GM21528 (cell line): ENCODE data around the gene CCDC149.

Experiments used
- ATAC-seq: cut with Tn5 transposase; IDR thresholded peaks from one replicate; pipeline ENCODE4 v1.9.1; 2021; ENCODE audit warnings: mild to moderate bottlenecking, moderate library complexity; ENCODE audit not compliant: unreplicated experiment, low FRiP score

CCDC149 gene

DNA sequence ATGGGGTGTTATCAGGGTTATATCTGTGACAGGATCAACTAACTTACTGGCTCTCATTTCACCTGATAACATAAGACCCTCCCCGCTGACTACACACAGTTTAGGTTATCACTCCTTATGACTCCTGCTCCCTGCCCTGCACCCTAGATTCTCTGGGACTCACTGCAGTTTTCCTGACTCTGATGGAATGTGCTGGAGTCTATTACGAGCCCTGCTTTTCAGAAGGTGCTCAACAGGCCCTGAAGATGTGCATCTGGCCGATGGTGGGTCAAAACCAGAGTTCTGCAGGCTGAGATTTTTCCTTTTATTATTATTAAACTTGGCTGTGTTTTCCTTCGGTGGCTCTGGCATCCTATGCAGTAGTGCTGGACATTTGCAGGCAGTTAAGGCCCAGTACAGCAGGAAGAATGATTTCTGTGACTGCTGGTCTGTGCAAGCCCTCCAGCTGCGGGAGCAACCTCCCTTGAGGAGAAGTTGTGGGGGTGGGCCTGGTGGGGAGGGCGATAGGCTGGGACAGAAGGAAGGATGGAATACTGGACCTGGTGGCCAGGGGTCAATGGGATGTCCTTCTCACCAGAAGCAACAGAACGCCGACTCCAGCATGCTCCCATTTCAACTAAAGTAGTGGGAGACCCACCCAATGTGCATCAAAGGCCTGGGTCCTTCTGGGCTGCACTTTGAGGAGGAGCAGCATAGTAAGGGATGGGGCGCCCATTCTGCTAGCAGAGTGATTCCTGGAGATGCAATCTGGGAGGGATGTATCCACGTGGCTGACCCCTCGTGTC, 106.4 kb downstream of the CCDC149 start:
- no peak for ATAC-seq

DNA sequence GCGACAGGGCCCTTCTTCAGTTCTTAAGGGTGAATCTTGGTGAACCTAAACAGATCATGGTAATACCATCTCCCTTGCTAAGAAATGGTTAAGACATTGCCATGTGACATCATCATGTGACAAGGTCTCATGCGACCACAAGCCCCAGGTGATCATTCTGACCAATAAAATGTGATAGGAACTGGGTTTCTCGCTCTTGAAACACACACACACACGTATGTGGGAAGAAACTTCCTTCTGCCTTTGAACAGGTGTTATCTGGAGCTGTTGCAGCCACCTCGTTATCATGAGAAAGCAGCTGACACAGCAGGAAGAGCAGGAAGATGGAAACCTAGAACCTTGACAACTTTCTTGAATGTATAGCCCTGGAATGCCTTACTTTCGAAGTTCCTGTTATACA, 107.3 kb downstream of the CCDC149 start:
- no peak for ATAC-seq

DNA sequence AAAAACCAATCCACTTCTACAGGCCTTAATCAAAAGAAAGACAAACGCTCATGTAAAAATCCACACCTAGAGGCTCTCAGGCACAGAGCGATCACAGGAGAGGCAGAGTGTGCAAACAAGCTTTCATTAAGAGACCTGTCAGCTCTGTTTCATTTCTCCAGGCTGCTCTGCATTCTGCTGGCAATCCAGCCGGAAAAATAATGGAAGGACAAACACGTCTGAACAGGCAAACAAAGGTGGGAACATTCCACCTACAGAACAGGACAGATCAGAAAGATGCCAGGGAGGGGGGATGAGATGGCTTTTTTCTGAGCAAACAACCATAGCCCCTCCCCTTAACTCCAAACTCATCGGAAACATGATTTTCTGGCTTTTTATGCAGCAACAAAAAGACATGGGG, 107.8 kb downstream of the CCDC149 start:
- no peak for ATAC-seq

DNA sequence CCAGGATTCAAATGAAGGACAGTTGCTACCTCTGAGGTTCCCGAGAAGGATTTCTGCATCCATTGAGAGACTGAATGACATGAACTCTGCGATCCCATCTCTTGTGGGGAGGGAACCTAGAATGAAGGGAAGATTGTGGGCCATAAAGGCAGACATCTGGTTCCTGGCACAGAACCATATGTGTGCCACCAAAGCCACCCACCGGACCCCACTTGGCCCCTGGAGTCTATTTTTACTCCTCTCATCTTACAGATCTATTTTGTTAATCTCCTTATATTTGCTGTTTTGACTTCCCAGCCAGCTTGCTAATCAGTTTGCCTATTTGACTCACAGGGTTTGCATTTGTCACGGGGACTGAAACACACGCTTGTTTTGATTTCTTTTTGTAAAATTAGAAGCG, 110.2 kb downstream of the CCDC149 start:
- no peak for ATAC-seq

DNA sequence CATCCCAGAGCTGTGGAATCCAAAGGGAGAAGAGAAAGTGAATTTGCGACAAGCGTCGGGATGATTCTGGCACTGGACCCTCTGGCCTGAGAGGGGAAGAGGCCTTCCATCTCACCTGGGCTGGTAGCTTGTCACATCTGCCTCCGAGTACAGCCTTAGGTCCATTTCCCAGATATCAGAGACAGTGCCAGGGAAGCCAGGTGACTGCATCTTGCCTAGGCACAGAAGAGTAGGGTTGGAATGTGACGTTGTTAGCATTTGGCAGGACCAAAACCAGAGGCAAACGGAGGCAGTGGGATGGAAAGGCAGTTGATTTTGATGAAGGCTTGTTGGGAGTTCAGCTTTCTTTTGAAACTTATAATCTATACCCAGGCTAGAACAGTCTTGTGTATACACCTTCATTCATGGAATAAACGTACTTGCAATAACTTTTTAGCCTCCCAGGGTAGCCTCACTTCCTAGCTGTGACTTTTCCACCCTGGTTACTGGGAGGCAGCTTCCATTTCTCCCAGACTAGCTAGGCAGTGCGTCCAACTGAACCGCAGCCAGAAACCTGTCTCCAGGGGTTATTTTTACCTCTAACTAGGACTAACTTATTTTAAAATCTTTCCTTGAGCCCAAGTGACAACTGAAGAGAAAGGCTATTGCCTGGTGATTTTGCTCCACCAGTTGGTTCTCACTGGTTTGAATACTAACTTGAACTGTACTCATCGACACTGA, 111.5 kb downstream of the CCDC149 start:
- ATAC-seq = no peak

DNA sequence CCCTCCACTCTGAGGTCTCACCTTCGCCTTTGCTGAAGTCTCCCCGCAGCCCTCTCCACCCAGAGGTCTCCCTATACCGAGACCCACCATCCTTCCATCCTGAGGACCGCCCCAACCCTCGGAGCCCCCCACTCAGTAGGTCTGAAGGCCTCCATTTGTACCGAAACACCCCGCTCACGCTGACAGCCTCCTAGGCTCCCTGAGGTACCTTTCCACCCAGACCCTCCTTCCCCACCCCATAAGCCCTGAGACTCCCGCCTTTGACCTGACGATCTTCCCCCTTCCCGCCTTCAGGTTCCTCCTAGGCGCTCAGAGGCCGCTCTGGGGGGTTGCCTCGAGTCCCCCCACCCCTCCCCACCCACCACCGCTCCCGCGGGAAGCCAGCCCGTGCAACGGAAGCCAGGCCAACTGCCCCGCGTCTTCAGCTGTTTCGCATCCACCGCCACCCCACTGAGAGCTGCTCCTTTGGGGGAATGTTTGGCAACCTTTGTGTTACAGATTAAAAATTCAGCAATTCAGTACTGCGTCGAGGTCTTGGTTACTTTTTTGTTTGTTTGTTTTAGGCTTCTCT, 112.4 kb downstream of the CCDC149 start:
- ATAC-seq = no peak

DNA sequence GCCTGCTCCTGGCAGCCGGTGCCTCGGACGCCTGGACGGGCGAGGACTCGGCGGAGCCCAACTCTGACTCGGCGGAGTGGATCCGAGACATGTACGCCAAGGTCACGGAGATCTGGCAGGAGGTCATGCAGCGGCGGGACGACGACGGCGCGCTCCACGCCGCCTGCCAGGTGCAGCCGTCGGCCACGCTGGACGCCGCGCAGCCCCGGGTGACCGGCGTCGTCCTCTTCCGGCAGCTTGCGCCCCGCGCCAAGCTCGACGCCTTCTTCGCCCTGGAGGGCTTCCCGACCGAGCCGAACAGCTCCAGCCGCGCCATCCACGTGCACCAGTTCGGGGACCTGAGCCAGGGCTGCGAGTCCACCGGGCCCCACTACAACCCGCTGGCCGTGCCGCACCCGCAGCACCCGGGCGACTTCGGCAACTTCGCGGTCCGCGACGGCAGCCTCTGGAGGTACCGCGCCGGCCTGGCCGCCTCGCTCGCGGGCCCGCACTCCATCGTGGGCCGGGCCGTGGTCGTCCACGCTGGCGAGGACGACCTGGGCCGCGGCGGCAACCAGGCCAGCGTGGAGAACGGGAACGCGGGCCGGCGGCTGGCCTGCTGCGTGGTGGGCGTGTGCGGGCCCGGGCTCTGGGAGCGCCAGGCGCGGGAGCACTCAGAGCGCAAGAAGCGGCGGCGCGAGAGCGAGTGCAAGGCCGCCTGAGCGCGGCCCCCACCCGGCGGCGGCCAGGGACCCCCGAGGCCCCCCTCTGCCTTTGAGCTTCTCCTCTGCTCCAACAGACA, 113.1 kb downstream of the CCDC149 start:
- no peak for ATAC-seq

DNA sequence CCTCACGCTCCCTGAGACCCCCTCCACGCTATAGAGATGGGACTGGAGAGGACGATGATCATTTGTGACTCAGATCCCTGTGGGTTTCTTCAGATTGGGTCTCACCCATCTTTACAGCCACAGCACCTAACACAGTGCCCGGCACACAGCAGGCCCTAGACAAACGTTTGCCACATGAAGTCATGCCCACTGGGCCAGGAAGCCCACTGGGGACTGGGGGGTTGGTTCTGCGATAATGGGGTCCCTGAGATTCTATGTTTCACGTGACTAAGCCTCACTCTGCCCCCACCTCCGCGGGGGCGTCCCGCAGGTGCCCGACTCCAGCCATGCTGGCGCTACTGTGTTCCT, 113.7 kb downstream of the CCDC149 start:
- ATAC-seq = no peak

DNA sequence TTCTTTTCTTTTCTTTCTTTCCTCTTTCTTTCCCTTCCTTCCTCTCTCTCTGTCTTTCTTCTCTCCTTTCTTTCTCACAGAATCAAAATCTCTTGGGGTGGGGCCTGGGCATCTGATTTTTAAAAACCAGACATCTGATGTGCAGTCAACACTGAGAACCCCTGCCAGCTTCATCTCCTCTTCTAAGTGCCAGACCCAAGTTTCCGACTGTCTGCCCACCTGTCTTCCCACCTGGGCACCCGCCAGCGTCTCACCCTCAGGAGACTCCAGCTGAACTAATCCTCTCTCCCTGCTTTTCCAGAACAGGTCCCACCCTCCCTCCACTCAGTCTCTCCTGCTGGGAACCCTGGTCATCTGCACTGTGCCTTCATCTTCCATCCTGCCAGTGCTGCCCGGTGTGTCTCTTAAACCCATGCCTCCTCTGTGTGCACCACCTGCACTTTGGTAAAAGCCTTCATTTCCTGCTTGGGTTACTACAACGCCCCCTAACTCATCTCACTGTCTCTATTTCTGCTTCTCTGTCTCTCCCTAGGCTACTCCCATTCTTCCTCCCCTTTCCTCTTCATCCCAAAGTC, 114.7 kb downstream of the CCDC149 start:
- no peak for ATAC-seq

DNA sequence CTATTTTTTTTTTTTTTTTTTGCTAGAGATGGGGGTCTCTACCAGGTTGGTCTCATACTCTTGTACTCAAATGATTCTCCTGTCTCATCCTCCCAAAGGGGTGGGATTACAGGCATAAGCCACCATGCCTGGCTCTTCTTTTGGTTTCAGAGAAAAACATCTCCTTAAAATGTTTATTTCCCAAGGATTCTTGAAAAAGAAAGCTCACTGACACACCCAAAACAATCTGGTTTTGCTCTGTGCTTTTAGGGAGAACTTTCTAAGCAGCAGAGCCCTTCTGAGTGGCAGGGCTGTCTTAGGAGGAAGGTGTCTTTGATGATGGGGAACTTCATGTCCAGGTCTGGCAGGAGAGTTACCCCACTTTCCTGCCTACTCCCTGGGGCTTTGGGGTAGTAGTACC, 116.2 kb downstream of the CCDC149 start:
- ATAC-seq = no peak

DNA sequence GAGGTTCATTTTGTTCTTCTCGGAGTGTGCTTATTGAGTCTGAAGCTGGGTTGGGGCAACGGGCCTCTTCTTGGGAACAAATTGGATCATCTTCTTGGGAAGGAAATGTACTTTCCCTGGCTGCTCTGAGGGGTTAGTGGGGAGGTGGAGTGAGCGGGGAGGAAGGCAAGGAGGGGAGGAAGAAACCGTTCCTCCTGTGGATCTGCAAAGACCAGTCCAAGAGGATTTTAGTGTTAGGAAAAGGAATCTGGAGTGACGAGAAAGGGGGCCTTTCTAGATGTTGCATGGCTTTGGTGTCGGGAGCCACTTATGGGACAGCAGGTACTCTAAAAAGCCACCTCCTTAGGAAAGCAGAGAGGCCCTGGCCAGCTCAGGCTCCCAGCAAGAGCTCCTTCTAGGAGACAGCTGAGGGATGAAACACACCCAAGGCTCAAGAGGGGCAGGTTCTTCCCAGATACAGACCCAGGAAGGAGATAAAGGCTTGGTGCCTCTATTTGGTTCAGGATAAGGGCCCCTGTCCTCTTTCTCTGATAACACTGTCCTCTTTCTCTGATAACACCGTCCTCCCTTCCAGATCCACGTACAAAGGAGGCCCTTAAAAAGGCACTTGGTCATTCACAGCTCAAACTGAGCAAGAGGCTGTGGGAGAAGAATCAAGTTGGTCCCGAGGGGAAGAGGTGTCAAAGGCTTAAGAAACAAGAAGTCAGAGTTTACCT, 117.0 kb downstream of the CCDC149 start:
- ATAC-seq = no peak

DNA sequence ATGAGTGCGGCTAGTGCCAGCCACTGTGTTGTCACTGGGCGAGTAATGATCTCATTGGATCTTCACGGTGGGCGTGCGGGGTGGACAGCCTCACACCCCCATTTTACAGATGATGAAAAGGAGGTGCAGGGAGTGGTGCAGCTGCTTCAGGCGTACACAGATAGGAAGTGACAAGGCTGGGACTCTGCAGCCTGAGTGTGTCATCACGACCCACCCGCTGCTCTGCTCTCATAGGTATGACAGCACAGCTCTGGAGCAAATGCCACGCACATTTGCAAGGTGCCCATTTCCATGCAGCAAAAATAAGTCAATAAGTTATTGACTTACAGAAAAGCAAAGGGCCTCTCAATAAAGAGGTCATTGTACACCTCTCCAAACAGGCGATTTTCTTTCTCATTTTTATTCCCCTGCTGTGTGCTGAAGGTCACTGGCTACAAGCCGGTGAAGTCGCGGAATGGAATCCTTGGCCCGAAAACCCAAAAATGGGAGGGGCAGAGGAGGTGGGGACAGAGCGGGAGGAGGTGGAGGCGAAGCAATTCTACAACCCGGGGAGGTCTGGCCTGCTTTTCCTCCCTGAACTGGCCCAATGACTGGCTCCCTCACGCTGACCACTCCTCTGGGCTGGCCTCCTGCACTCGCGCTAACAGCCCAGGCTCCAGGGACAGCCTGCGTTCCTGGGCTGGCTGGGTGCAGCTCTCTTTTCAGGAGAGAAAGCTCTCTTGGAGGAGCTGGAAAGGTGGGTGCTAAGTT, 117.8 kb downstream of the CCDC149 start, which contains the start of gene SOD3:
Gene SOD3, plus strand, starts transcription at position 658 of the 750 bp plus-strand sequence. CDS start 3,949 bp downstream, outside the sequence.
- no peak for ATAC-seq

DNA sequence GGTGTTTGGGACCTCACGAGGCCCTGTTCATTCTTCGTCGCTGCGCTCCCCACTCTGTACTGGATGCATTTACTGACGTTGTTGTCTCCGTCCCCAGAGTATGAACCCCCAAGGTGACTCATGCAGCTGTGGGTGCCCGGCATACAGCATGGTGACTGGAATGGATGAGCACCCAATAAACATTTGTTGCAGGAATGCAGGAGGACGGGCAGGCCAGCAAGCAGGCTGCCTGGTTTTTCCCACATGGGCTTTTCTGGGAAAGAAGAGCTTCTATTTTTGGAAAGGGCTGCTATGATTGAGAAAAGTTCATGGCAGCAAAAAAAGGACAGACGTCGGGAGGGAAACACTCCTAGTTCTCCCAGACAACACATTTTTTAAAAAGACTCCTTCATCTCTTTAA, 118.4 kb downstream of the CCDC149 start:
- ATAC-seq = no peak

DNA sequence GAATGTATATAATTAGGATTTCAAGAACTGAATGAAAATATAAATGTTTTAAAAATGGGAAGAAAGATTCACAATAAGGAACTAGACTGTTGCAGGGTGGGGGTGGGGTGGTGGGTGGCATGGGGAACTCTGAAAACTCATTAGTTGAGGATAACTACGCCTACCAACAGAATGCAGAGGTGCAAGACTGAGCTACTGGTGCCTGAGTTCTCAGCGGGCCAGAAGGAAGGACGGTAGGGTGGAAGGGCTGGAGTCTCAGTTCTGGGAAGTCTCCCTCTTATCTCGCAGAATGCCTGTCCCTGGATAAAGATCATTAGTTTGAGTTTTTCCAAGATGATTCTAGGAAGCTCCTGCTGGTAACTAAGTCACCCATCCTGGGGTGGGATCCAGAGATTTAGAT, 118.8 kb downstream of the CCDC149 start:
- no peak for ATAC-seq

DNA sequence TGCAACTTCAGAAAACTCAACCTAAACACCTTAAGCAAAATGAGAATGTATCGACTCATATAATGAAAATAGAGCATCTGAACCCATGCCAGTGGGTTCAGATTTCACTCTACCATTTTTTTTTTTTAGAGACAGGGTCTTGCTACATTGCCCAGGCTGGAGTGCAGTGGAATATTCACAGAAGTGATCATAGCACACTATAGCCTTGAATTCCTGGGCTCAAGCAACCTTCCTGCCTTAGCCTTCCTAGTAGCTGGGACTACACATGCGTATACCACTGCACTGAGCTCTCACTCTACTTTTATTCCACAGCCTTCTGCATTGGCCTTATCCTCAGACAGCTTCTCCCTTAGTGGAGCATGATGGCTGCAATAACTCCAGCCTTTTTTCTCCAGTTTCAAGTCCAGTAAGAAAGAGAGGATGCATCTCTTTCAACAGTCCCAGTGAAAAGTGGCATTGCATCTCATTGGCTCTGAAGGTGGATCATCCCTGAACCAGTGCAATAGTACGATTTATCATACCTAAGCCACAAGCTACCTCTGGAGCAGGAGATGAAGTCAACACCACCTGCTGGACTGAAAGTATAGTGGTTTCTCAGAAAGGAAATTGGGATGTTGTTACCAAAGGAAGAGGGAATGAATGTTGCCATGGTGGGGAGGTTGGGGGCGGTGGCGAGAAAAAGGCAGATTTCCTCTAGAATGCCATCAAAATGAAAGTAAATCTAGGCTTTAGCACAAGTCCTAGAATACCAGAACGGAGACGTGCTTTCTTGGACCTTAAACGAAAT, 119.4 kb downstream of the CCDC149 start:
- ATAC-seq = no peak

DNA sequence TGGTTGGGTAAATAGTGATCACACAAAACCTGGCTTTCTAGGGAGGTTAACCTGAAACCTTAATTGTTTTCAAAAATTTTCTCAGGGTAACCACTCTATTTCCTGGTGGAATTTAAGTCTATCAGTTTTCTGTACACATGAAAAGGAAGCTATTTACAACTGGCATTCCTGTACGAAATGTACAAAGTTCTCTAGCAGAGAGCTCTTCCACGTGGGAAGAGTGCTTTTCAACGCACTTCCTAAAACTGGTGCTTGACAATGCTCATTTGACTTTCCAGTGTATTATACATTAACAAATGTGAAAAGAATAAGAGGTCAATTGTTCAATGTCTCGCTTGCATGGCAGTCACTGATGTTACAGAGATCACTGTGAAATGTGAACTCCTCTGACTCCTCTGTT, 120.3 kb downstream of the CCDC149 start:
- ATAC-seq = no peak

DNA sequence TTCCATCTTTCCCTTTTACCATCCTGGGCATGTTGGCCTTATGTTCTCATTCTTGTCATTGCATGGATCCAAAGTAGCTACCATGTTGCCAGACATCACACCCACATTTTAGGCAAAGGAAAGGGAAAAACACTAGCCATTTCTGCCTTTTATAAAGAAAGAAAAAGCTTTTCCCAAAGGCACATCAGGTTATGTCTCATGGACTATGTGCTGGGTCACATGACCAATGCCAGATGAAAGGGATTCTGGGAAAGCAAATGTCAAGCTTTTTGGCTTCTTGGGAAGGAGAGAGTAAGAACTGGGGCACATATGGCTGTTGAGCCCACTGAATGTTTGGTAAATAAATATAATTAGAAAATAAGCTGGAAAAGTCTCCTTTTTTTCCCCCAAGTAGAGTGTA, 121.8 kb downstream of the CCDC149 start:
- no peak for ATAC-seq

DNA sequence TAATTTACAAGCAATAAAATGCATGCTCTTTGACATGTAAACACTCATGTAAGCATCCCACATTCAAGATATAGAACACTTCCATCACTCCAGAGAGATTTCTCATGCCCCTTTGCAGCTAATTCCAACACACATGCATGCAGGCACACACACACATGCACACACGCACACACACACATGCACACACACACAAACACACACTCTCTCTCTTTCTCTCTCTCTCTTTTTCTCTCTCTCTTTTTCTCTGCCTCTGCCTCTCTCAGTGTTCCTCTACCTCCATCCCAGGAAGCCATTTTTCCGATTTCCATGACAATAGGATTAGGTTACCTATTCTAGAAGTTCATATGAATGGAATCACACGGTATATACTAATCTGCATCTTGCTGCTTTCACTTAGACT, 129.3 kb downstream of the CCDC149 start:
- no peak for ATAC-seq
